Right renal pelvis (tissue), 4 donors: ENCODE data around the gene OR52K1. TPM values are rescaled to one million over a fixed set of nuclear protein-coding genes. Genes with fewer than 3 reads are reported as not detected.
"Not testable (repeated sequence)": the region's sequence is repeated elsewhere in the genome, so short reads cannot be mapped to it uniquely, and the experiment has no call there.

Experiments used
- DNase-seq, 4 donors: peaks; one replicate each; pipeline ENCODE4 v3.0.0-alpha.2; 2013; ENCODE audit warnings: low read depth in 4 of 4, low spot score in 3 of 4, missing footprints in 1 of 4
- polyA plus RNA-seq, 4 donors: library from polyadenylated mRNA; unstranded; fragments of 120-200 nt; gene quantifications; one replicate each; pipeline ENCODE4 v1.2.1, GENCODE V29; 2013; ENCODE audit not compliant: insufficient read length in 4 of 4

OR52K1 gene
- polyA plus RNA-seq, 4 donors, result 0.07 to 0.15 (median 0.11) TPM

DNA sequence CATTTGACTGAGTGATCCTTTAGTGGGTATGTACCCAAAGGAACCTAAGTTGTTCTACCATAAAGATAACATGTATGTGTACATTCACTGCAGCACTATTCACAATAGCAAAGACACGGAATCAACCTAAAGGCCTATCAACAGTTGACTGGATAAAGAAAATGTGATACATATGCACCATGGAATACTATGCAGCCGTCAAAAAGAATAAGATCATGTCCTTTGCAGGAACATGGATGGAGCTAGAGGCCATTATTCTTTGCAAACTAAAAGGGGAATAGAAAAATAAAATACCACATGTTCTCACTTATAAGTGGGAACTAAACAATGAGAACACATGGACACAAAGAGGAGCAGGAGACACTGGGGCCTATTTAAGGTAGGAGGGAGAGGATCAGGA lies 9.0 kb downstream of the OR52K1 start:
- not testable (repeated sequence) for DNase-seq

DNA sequence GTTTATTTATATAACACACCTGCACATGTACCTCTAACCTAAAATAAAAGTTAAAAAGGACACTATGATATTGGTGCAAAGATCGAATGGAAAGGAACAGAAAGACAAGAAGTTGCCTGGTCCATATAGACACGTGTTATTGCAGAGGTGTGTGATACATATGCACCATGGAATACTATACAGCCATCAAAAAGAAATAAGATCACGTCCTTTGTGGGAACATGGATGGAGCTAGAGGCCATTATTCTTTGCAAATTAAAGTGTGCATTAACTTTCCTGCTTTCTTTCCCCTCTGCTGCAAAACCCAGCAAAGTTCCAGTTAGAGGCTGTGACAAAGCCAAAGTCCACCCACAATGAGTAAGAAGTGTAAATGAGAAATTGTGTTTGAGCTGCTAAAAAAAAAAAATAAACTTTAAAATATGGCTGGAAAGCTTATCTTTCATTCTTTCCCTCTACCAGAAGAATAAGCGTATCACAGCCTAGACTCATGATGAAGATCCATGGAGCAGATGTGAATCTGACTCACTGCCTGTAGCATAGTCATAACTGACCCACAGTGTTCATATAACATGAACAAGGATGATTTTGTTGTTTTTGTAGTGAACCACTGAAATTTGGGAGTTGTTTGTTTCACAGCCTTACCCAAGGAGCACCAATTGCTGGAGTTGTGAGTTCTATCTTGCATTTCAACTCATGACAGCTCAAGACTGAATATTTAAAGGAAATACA lies 9.6 kb downstream of the OR52K1 start:
- no peak for DNase-seq

DNA sequence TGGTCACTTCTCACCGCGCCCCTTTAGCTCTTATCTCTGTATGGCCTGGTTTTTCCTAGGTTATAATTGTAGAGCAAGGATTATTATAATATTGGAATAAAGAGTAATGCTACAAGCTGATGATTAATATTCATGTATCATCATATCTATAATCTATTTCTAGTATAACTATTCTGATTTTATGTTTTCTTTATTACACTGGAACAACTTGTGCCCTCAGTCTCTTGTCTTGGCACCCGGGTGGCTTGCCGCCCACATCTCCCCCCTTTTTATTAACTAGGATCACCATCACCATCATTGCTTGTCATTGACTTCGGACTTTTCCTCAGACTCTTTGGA lies 11.0 kb downstream of the OR52K1 start:
- no peak for DNase-seq

DNA sequence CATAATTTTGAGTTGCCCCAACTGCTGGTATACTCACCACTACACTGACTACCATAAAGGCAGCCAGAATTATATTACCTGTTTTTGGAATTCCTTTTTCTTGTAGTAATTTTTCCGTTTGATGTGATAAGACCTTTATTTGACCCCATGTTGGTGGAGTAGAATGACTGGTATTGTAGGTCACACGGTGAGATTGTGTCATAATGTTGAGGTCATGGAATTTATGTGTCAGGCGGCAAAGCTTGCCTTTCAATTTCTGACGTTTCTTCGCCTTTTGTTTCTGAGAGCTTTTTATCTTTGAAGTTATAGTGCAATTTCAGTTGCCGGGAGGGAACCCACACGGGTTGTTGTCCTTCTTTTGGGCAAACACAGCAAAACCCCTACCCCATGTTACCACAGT lies 13.0 kb downstream of the OR52K1 start:
- no peak for DNase-seq

DNA sequence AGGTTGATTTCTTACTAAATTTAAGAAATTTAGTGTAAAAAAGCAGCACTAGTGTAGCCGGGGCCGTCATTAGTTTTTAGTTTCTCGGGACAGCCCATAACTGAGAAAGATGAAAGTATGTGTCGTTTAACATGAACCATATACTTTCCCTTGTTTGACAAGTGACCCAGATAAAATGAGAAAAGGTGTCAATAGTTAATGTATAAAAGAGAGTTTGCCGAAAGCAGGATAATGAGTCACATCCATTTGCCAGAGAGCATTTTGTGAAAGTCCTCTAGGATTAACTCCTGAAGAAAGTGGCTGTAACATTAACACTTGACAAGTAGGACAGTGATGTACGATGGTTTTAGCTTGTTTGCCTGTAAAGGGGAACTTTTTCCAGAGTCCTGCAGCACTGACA lies 13.5 kb downstream of the OR52K1 start:
- no peak for DNase-seq

DNA sequence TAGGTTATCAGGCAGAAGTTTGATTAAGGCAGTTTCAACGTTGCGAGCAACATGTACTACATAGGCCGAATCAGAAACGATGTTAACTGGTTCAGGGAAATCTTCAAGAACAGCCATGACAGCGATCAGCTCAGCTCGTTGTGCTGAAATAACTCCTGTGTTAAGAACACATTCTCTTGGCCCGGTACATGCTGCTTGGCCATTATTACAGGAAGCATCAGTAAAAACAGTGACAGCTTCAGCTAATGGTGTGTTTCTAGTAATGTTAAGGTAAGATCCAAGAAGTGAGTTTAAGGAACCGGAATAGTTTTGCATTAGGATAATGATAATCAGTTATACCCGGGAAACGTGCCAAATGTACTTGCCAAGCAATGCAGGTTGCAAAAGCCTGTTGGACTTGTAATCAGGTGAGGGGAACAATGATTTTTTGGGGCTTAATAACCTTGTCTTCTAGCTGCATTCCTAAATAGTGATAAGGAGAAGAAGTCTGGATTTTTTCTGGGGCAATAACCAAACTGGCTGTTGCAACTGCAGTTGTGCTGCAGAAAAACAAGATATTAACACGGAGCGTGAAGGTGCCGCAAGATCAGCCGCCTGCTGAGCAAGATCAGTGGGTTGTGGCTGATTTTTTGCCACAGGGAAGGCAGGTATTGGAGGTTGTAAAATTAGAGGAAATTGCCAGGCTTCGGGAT lies 14.3 kb downstream of the OR52K1 start:
- no peak for DNase-seq

DNA sequence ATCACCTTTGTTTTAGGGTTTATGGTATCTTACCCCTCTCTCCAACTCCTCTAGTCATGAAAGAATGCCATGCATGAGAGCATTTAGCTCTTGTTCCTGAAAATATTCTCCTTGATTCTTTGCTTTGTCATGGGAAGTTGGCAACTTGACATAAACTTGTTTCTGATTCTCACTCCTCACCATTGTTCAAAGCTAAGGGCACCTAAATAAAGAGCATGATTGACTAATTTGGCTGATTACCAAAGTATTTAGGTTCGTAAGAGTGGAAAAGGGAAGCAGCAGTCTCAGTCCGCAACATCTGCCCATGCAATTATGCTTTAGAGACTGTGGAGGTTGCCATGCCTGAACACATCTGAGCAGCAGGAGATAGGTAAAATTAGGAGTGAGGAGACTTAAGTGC lies 26.4 kb downstream of the OR52K1 start:
- DNase-seq, result no peak

DNA sequence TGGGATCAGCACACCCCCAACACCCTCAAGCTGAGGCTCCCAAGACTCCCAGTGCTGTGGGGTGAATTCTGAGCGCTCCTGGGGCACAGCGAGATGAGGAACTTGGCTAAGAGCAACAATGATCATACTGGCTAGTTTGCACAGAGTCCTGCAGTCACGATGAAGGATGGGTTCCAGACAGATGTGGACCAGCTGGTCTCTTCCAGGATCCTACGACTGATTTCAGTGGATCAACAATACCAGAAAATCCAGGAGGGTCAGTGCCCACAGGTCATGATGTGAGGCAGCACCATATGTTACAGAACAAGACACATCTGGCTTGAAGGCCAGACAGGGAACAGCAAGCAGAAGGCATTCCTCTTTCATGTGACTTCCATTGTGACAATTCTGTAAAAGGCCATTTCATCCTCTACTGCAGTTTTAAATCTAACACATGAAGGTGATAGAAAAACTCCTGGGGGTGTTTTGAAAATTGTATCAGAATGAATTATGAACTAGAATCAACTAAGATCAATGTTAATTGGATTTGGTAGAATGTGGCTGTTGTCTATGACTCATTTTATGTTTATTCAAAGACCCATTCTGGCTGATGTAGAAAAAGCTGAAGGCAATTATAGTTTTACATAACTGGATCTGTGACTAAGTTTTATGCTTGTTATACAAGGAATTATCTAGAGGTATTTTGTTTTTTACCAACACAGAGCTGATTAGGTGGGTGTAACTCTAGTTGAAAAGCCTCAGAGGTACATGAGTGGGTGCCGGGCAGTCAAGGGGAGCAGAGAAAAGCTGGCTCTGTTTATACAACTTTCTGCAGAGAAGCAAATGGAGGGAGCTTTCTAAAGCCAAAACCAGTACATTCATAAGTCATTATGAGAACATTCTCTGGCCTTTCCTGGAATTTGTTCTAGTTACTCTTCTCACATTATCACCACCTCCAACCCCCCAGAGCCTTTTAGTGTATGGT lies 29.1 kb downstream of the OR52K1 start:
- DNase-seq, result peak in 1 of 4 donors; percentile 6

DNA sequence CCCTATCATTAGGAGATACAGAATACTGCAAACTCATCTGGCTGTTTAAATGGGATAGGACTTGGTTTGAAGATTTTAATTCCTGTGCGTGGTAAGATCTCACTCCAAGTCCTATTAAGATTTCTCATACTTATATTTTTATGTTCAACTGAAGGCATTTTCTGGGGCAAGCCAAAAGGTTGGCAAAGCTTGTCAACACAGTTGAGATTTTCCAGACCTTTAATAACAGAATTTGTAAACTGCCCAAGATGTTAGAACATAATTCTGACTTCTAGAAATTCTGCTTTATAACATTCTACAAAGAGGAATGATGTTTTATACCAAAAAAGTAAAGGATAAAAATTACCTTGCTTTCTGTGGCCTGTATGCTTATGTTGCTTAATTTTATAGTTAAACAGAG lies 31.8 kb downstream of the OR52K1 start:
- no peak for DNase-seq

DNA sequence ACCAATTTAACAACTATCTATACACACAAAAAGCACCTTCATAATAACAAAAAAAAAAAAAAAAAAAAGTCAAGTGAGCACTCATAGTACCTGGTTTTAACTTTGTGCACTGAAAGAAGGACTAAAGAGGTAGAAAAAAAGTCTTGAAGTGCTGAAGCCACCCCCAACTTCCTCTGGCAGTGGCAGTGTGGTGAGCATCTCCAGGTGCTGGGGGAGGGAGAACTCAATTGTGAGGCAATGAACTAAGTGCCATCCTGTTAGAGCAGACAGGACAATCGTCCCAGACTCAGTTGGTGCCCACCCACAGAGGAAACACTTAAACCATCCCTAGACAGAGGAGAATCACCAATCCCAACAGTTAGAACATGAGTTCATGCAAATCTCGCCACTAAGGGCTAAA lies 39.9 kb downstream of the OR52K1 start:
- no peak for DNase-seq

DNA sequence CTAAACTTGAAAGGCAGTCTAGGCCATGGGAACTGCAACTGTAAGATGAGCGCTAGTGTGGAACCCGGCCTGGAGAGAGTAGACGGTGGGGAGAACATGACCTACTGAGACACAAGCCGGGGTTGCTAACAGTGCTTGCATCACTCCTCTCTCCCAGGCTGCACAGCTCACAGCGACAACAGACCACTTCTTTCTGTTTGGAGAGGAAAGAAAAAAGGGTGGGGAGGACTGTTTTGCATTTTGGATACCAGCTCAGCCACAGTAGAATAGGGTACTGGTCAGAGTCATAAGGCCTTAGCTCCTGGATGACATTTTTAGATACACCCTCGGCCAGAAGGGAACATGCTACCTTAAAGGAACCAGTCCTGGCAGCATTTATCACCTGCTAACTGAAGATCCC lies 40.3 kb downstream of the OR52K1 start:
- DNase-seq, result no peak

DNA sequence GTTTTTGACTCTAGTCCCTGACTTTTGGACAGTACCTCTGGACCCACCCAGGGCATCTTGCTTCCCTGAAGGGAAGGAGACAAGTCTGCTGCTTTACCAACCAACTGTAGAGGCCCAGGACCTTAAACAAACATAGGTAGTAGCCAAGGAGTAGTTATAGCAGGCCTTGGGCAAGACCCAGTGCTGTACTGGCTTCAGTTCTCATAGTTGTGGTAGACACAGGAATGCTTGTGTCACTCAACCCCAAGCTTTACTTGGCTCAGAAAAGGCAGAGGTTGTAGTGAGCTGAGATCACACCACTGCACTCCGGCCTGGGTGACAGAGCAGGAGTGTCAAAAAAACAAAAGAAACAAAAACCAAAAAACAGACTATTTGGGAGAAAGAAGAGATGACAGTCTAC lies 41.2 kb downstream of the OR52K1 start:
- DNase-seq, result no peak

DNA sequence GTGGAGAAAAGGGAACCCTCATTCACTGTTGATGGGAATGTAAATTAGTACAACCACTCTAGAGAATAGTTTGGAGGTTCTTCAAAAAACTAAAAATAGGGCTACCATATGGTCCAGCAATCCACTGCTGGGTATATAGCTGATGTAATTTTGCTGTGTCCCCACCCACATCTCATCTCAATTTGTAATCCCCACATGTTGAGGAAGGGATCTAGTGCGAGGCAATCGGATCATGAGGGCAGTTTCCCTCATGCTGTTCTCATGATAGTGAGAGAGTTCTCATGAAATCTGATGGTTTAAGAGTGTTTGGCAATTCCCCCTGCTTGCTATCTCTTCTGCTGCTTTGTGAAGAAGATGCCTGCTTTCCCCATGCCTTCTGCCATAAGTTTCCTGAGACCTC lies 45.5 kb downstream of the OR52K1 start:
- no peak for DNase-seq

DNA sequence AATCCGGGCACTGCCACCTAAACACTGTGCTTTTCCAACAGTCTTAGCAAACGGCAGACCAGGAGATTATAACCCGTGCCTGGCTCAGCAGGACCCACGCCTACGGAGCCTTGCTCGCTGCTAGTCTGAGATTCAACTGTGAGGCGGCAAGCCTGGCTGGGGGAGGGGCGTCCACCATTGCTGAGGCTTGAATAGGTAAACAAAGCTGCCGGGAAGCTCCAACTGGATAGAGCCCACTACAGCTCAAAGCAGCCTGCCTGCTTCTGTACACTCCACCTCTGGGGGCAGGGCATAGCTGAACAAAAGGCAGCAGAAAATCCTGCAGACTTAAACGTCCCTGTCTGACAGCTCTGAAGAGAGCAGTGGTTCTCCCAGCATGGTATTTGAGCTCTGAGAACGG lies 49.2 kb downstream of the OR52K1 start:
- DNase-seq, result not testable (repeated sequence)

DNA sequence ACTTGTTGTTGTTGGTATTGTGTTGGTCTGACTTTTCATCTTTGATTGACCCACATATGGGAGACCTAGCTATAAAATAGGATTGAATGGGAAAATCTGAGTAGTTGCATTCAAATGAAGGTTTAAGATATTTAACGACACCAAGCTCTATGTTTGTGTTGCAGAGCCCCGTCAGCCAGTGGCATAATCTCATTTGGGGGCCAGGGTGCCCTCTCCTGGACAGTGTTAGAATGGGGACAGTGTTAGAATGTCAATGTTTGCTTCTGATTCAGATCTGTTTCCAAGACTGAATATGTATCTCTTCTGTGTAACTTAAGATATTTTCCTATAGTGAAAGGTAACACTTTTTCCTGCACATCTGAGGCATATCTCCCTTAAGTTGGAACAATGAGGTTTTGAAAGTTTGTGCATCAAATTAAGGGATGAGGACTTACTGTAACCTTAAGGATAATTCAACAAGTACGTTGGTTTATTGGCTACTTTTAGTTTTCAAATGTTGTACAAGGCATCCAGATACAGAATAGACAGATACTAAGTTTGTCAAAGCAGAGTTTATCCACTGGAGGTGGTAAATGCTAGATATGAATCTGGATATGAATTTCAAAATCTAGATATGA lies 57.3 kb downstream of the OR52K1 start:
- no peak for DNase-seq

DNA sequence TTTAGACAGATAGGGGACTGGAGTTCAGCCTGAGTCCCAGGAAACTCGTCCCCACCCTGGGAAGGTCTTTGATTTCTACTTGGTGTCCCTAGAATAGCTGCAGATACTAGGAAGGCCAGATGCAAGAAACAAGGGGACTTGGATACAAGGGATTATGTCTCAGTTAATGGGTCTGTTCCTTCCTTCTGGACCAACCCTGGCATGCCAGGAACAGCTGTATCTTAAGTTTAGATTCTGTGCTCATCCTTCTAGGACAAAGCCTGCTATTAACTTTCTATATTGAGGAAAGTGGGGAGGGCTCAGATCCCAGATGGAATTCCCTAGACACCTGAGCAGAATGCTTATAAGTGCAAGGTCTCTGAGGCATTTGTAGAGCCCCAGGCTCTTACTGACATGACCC lies 58.6 kb downstream of the OR52K1 start:
- DNase-seq, result no peak

Other genes with a start within 250 kb of the OR52K1 start
- gene OR52B4, start 114.3 kb upstream of the OR52K1 start, polyA plus RNA-seq, result not detected
- gene TRIM21, start 88.9 kb upstream of the OR52K1 start, polyA plus RNA-seq, result 10 to 100 TPM; 18.5 to 23.2 (median 21.9) TPM
- gene OR52K2, start 33.4 kb upstream of the OR52K1 start, polyA plus RNA-seq, result not detected
- not detected for gene OR52M1, start 62.5 kb downstream of the OR52K1 start, polyA plus RNA-seq
- under 1 TPM in 1 of 4 donors, not detected in 3; 0.04 TPM for gene OR52I2, start 99.1 kb downstream of the OR52K1 start, polyA plus RNA-seq
- gene OR52I1, start 111.4 kb downstream of the OR52K1 start, polyA plus RNA-seq, result under 1 TPM in 1 of 4 donors, not detected in 3; 0.06 TPM
- 10 to 100 TPM; 19.1 to 22.6 (median 20.7) TPM for gene TRIM68, start 125.6 kb downstream of the OR52K1 start, polyA plus RNA-seq
- gene OR51D1, start 154.8 kb downstream of the OR52K1 start, polyA plus RNA-seq, result not detected
- 1 to 10 TPM; 1.4 to 2.2 (median 1.8) TPM for gene OR51E1, start 161.3 kb downstream of the OR52K1 start, polyA plus RNA-seq
- gene OR51E2, start 215.2 kb downstream of the OR52K1 start, polyA plus RNA-seq, result under 1 TPM; 0.64 to 1.00 (median 0.72) TPM
- under 1 TPM; 0.19 to 0.74 (median 0.25) TPM for gene MMP26, start 222.1 kb downstream of the OR52K1 start, polyA plus RNA-seq